Left lung (tissue), 10 donors: Measurements from ENCODE around the gene PABPN1L. TPM values are rescaled to one million over a fixed set of nuclear protein-coding genes. Genes with fewer than 3 reads are reported as not detected.
A peak's percentile ranks its signal among the peaks of the same experiment; 100 is the strongest.

Experiments
- ATAC-seq: fragments of 200-7000 bp; cut with Tn5 transposase; one replicate; pipeline ENCODE4 v1.9.1; 2020; ENCODE audit warnings: moderate library complexity
- DNase-seq, 4 donors: peaks; one replicate each; pipeline ENCODE4 v3.0.0-alpha.2; 2013 to 2020
- H3K27ac ChIP-seq, 2 donors: fragments of 200-600 bp; sonication (generic) in 1 of 2; one replicate each; pipeline versions ENCODE4 v1.5.0 to v1.8.0; 2020 to 2021
- H3K27me3 ChIP-seq, 2 donors: fragments of 200-600 bp; sonication (generic) in 1 of 2; one replicate each; pipeline versions ENCODE4 v1.5.0 to v1.8.0; 2020 to 2021
- H3K36me3 ChIP-seq, 2 donors: fragments of 200-600 bp; sonication (generic) in 1 of 2; one replicate each; pipeline versions ENCODE4 v1.5.0 to v1.8.0; 2020 to 2021
- H3K4me1 ChIP-seq, 2 donors: fragments of 200-600 bp; one replicate each; pipeline ENCODE4 v1.8.0; 2021
- H3K4me3 ChIP-seq, 2 donors: fragments of 200-600 bp; sonication (generic) in 1 of 2; one replicate each; pipeline versions ENCODE4 v1.5.0 to v1.8.0; 2020 to 2021; ENCODE audit warnings: mild to moderate bottlenecking in 1 of 2
- H3K9me3 ChIP-seq, 2 donors: fragments of 200-600 bp; sonication (generic) in 1 of 2; one replicate each; pipeline versions ENCODE4 v1.5.0 to v1.8.0; 2020 to 2021
- CTCF ChIP-seq, 2 donors: fragments of 200-600 bp; sonication (generic) in 1 of 2; IDR thresholded peaks; one replicate each; pipeline versions ENCODE4 v1.5.0 to v1.8.0; 2021; ENCODE audit warnings: antibody characterized with exemption in 2 of 2
- intact Hi-C, 2 donors: fragments of 100-400 bp; cut with DNase I; formaldehyde crosslinking; loops; one replicate each; pipeline versions ENCODE4 v1.11.2 to v1.14.2; 2022
- polyA plus RNA-seq, 6 donors: library from polyadenylated mRNA; unstranded; fragments of 120-200 nt; gene quantifications; one replicate each; pipeline ENCODE4 v1.2.1, GENCODE V29; 2013; ENCODE audit not compliant: insufficient read length in 6 of 6
- total RNA-seq, 2 donors: library from RNA; stranded (reverse); fragmentation: NEBNext Ultra II Directional; extraction: Animal tissue kit (Norgen Biotek cat#: 25700); gene quantifications; one replicate each; pipeline ENCODE4 v1.2.1, GENCODE V29; 2021
- donor health status: DM: no; HTN: yes; CAD: no.
- donor health status: DM: no; HTN: no; CAD: no.

The PABPN1L gene
- total and polyA plus RNA-seq, 8 donors, result 0.12 TPM; not detected in 7

GRCh38 chr16:88842308-88842756 lies 24.1 kb downstream of the PABPN1L start:
- Histone ChIP-seq H3K4me3 (no peak overlapping the region), H3K9me3 (no peaks in the 10 kb centered on the region), H3K27me3 (no peaks in the 10 kb centered on the region), H3K27ac (no peak overlapping the region), H3K4me1 (peaks cover 0 to 16% of the 10 kb centered on the region in 2 donors), H3K36me3 (peaks cover 0 to 64% of the 10 kb centered on the region in 2 donors)
- intact Hi-C loops, result no loop called here
- TF ChIP-seq CTCF (IDR thresholded peaks at IDR 0.05), result no peak
- ATAC-seq, result no peak
- DNase-seq, result no peak

- intact Hi-C loops, result no loop called here
- H3K4me1 ChIP-seq, result peaks cover 0 to 16% of the 10 kb centered on the region in 2 donors
- no peak overlapping the region for H3K27ac ChIP-seq
- ATAC-seq (no peak), DNase-seq (no peak)
- H3K4me3 ChIP-seq, result no peak overlapping the region
- H3K36me3 ChIP-seq, result peaks cover 0 to 63% of the 10 kb centered on the region in 2 donors
- no peaks in the 10 kb centered on the region for H3K27me3 ChIP-seq
- H3K9me3 ChIP-seq, result no peaks in the 10 kb centered on the region
- TF ChIP-seq CTCF (IDR thresholded peaks at IDR 0.05), result no peak
These were observed 24.7 kb downstream of the PABPN1L start for GRCh38 chr16:88841521-88842307.

GRCh38 chr16:88840600-88841215 lies 25.8 kb downstream of the PABPN1L start:
- intact Hi-C loops, result no loop called here
- no peak overlapping the region for H3K4me3 ChIP-seq
- H3K9me3 ChIP-seq, result no peaks in the 10 kb centered on the region
- DNase-seq (no peak), ATAC-seq (no peak)
- no peaks in the 10 kb centered on the region for H3K27me3 ChIP-seq
- TF ChIP-seq CTCF (IDR thresholded peaks at IDR 0.05), result no peak
- peaks cover 0 to 68% of the 10 kb centered on the region in 2 donors for H3K36me3 ChIP-seq
- peaks cover 0 to 16% of the 10 kb centered on the region in 2 donors for H3K4me1 ChIP-seq
- H3K27ac ChIP-seq, result peak overlapping the region in 1 of 2 donors; percentile 60

- H3K9me3 ChIP-seq, result no peaks in the 10 kb centered on the region
- DNase-seq, result no peak
These were observed 26.5 kb downstream of the PABPN1L start for GRCh38 chr16:88839745-88840599.

More at GRCh38 chr16:88839745-88840599, 26.5 kb downstream of the PABPN1L start:
- ATAC-seq, result no peak
- Histone ChIP-seq H3K27me3 (no peaks in the 10 kb centered on the region), H3K4me1 (peaks cover 0 to 16% of the 10 kb centered on the region in 2 donors), H3K4me3 (no peak overlapping the region), H3K36me3 (peaks cover 0 to 75% of the 10 kb centered on the region in 2 donors), H3K27ac (peak overlapping the region in 1 of 2 donors; percentile 60)
- no peak for TF ChIP-seq CTCF (IDR thresholded peaks at IDR 0.05)
- intact Hi-C loops, result no loop called here
